Testis (tissue), 2 donors: Measurements from ENCODE around the gene MAN2A1.

Source experiments
- CTCF ChIP-seq, 3 experiments: fragments of 450-650 bp in 2 of 3; fragments of 200-600 bp in 1 of 3; sonication (generic) in 1 of 3; IDR thresholded peaks; one replicate each; pipeline ENCODE4 v1.5.1; 2016 to 2019; ENCODE audit warnings: antibody characterized with exemption in 3 of 3, mild to moderate bottlenecking in 2 of 3, moderate library complexity in 1 of 3
- POLR2A ChIP-seq: fragments of 450-650 bp; IDR thresholded peaks from one replicate; pipeline ENCODE4 v1.6.1; 2017; ENCODE audit warnings: antibody characterized with exemption, mild to moderate bottlenecking, moderate library complexity

- TF ChIP-seq CTCF (IDR thresholded peaks at IDR 0.05), result no peak
- no peak for TF ChIP-seq POLR2A
These were observed 48.8 kb upstream of the MAN2A1 start for GRCh38 chr5:109640976-109641375.
